ENCODE data around the gene HABP4. TPM values are rescaled to one million over a fixed set of nuclear protein-coding genes. Genes with fewer than 3 reads are reported as not detected.

The HABP4 gene
- total RNA-seq, 1 experiment from 2014 or later = 21.0 TPM

DNA sequence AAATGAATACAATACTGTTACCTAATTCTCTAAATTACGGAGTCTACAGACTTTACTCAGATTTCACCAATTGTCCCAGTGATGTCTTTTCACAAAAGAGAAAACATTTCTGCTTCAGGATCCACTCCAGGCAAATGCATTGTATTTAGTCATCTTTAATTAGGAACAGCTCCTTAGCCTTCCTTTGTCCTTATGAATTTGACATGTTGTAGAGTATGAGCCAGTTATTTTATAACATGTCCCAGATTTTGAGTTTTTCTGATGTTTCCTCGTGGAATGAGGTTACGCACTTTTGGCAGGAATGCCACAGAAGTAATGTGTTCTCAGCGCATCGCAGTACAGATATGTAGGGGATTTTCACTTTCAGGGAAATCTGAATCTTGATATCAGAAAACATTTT, 10.5 kb downstream of the HABP4 start:
- ChIA-PET POLR2A (no interaction called here), CTCF (no interaction called here), RAD21 (ENCODE audit: low non-redundant PET in 1 of 2, low total read pairs in 2 of 2, uncharacterized antibody in 2 of 2, unreplicated experiment in 2 of 2) (no interaction called here)
- no peak overlapping the region for H3K4me2 ChIP-seq (ENCODE audit: low read length)
- H3K9ac ChIP-seq (ENCODE audit: low read length) = no peak overlapping the region
- DNase-seq (ENCODE audit: low read depth, low spot score) = no peak
- no peaks in the 10 kb centered on the region for H3K9me3 ChIP-seq (ENCODE audit: control insufficient read depth in 1 of 2, insufficient read depth in 1 of 2, low read depth in 1 of 2, low read length in 2 of 2)
- H3K4me3 ChIP-seq (replicated peaks in 1 of 2; ENCODE audit: low read depth in 1 of 2, low read length in 2 of 2) = no peak overlapping the region
- H3K36me3 ChIP-seq (ENCODE audit: control insufficient read depth in 1 of 2, insufficient read depth in 2 of 2, low read length in 2 of 2) = peaks cover 0 to 3% of the 10 kb centered on the region in 2 experiments; a peak in 2 of 4 replicates
- H3K4me1 ChIP-seq (ENCODE audit: control insufficient read depth in 1 of 2, insufficient read depth in 2 of 2, low read length in 2 of 2) = 0 out of 4 replicates have a peak, but pooled peaks cover 0 to 2% of the 10 kb centered on the region in 2 experiments
- H3K9me2 ChIP-seq (ENCODE audit: insufficient read depth) = no peaks in the 10 kb centered on the region
- no TSS peak for BruUV-seq (replicated peaks)
- no peak overlapping the region for H2AFZ ChIP-seq (ENCODE audit: low read depth, low read length, poor library complexity, severe bottlenecking)
- no peak for ATAC-seq
- TF ChIP-seq EGR1 (IDR thresholded peaks at IDR 0.05; ENCODE audit: low read depth) (no peak), FOSL1 (IDR thresholded peaks at IDR 0.05; ENCODE audit: low read depth) (no peak), TCF7L2 (IDR thresholded peaks at IDR 0.05; ENCODE audit: borderline replicate concordance, extremely low read depth, insufficient read depth, insufficient read length) (no peak), CEBPB (IDR thresholded peaks at IDR 0.05; ENCODE audit: low read depth) (no peak), JUND (IDR thresholded peaks at IDR 0.05) (no peak), POLR2AphosphoS5 (IDR thresholded peaks at IDR 0.05; ENCODE audit: low read depth, low read length) (no peak), EZH2 (IDR thresholded peaks at IDR 0.05) (no peak), SIN3A (IDR thresholded peaks at IDR 0.05; ENCODE audit: low read depth) (no peak), POLR2A (IDR thresholded peaks at IDR 0.05; ENCODE audit: borderline replicate concordance, extremely low read depth, insufficient read depth, insufficient read length) (no peak), ZFX (IDR thresholded peaks at IDR 0.05) (no peak), EZH2phosphoT487 (IDR thresholded peaks at IDR 0.05; ENCODE audit: borderline replicate concordance) (no peak), RAD21 (IDR thresholded peaks at IDR 0.05; ENCODE audit: low read depth) (no peak)
- TF ChIP-seq, protein P1, sequence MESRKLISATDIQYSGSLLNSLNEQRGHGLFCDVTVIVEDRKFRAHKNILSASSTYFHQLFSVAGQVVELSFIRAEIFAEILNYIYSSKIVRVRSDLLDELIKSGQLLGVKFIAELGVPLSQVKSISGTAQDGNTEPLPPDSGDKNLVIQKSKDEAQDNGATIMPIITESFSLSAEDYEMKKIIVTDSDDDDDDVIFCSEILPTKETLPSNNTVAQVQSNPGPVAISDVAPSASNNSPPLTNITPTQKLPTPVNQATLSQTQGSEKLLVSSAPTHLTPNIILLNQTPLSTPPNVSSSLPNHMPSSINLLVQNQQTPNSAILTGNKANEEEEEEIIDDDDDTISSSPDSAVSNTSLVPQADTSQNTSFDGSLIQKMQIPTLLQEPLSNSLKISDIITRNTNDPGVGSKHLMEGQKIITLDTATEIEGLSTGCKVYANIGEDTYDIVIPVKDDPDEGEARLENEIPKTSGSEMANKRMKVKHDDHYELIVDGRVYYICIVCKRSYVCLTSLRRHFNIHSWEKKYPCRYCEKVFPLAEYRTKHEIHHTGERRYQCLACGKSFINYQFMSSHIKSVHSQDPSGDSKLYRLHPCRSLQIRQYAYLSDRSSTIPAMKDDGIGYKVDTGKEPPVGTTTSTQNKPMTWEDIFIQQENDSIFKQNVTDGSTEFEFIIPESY (IDR thresholded peaks at IDR 0.05; ENCODE audit: extremely low read depth, insufficient replicate concordance, low read length) = no peak
- TF ChIP-seq, protein P2, sequence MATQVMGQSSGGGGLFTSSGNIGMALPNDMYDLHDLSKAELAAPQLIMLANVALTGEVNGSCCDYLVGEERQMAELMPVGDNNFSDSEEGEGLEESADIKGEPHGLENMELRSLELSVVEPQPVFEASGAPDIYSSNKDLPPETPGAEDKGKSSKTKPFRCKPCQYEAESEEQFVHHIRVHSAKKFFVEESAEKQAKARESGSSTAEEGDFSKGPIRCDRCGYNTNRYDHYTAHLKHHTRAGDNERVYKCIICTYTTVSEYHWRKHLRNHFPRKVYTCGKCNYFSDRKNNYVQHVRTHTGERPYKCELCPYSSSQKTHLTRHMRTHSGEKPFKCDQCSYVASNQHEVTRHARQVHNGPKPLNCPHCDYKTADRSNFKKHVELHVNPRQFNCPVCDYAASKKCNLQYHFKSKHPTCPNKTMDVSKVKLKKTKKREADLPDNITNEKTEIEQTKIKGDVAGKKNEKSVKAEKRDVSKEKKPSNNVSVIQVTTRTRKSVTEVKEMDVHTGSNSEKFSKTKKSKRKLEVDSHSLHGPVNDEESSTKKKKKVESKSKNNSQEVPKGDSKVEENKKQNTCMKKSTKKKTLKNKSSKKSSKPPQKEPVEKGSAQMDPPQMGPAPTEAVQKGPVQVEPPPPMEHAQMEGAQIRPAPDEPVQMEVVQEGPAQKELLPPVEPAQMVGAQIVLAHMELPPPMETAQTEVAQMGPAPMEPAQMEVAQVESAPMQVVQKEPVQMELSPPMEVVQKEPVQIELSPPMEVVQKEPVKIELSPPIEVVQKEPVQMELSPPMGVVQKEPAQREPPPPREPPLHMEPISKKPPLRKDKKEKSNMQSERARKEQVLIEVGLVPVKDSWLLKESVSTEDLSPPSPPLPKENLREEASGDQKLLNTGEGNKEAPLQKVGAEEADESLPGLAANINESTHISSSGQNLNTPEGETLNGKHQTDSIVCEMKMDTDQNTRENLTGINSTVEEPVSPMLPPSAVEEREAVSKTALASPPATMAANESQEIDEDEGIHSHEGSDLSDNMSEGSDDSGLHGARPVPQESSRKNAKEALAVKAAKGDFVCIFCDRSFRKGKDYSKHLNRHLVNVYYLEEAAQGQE (IDR thresholded peaks at IDR 0.05; ENCODE audit: low read depth) = no peak
- H4K20me1 ChIP-seq (ENCODE audit: insufficient read depth) = no peaks in the 10 kb centered on the region
- no peak overlapping the region for H3K27ac ChIP-seq (ENCODE audit: low read depth, low read length)
- no peaks in the 10 kb centered on the region for H3K27me3 ChIP-seq (ENCODE audit: insufficient read depth, low read length)
- intact Hi-C loops (cut with micrococcal nuclease) = no loop called here
- no peaks in the 10 kb centered on the region for H3K79me2 ChIP-seq (ENCODE audit: insufficient read depth, low read length)

Data from HCT116 (cell line).